Heart left ventricle (tissue), 16 donors: ENCODE measurements around the gene VWA3A. TPM values are rescaled to one million over a fixed set of nuclear protein-coding genes. Genes with fewer than 3 reads are reported as not detected.

ENCODE experiments used
- ATAC-seq, 4 donors: fragments of 200-7000 bp; cut with Tn5 transposase; one replicate each; pipeline ENCODE4 v1.9.1; 2020 to 2022; ENCODE audit warnings: moderate library complexity in 4 of 4, mild to moderate bottlenecking in 3 of 4, moderate number of reproducible peaks in 1 of 4
- DNase-seq, 5 donors: peaks; one replicate each; pipeline ENCODE4 v3.0.0-alpha.2; 2020
- H3K27ac ChIP-seq, 12 donors: fragments of 200-600 bp; sonication (generic) in 4 of 12; one replicate each; pipeline versions ENCODE4 v1.5.0 to v1.8.0; 2016 to 2022; ENCODE audit warnings: mild to moderate bottlenecking in 2 of 12
- H3K27me3 ChIP-seq, 9 donors: fragments of 200-600 bp; sonication (generic) in 2 of 9; one replicate each; pipeline versions ENCODE4 v1.5.1 to v1.8.0; 2016 to 2022; ENCODE audit warnings: mild to moderate bottlenecking in 3 of 9
- H3K36me3 ChIP-seq, 9 donors: fragments of 200-600 bp; sonication (generic) in 2 of 9; one replicate each; pipeline versions ENCODE4 v1.5.0 to v1.8.0; 2018 to 2022; ENCODE audit warnings: mild to moderate bottlenecking in 2 of 9
- H3K4me1 ChIP-seq, 12 donors: fragments of 200-600 bp; sonication (generic) in 4 of 12; one replicate each; pipeline versions ENCODE4 v1.5.0 to v1.8.0; 2016 to 2022; ENCODE audit warnings: mild to moderate bottlenecking in 3 of 12
- H3K4me3 ChIP-seq, 12 donors: fragments of 200-600 bp; sonication (generic) in 4 of 12; one replicate each; pipeline versions ENCODE4 v1.5.0 to v1.8.0; 2017 to 2022; ENCODE audit warnings: mild to moderate bottlenecking in 9 of 12, moderate library complexity in 4 of 12
- H3K9me3 ChIP-seq, 12 donors: fragments of 200-600 bp; sonication (generic) in 4 of 12; one replicate each; pipeline versions ENCODE4 v1.5.0 to v1.8.0; 2016 to 2022; ENCODE audit warnings: mild to moderate bottlenecking in 1 of 12
- POLR2A ChIP-seq, 2 donors: fragments of 450-650 bp; IDR thresholded peaks; one replicate each; pipeline ENCODE4 v1.6.1; 2017; ENCODE audit warnings: antibody characterized with exemption in 2 of 2, mild to moderate bottlenecking in 2 of 2, moderate library complexity in 2 of 2
- WGBS, 4 donors: extraction: QIAGEN DNeasy Blood & Tissue Kit in 2 of 4; methylation state at CpG; one replicate each; pipeline versions ENCODE4 v1.1.5 to v1.1.7; 2013 to 2018; 5-methylcytosine and 5-hydroxymethylcytosine counted together
- intact Hi-C, 10 donors: fragments of 100-400 bp; cut with DNase I; formaldehyde crosslinking; loops; one replicate each; pipeline versions ENCODE4 v1.11.1 to v1.14.2; 2022
- polyA plus RNA-seq, 2 donors: library from polyadenylated mRNA; stranded (reverse); fragments of 200-250 nt; gene quantifications; one replicate each; pipeline ENCODE4 v1.2.3, GENCODE V29; 2013
- total RNA-seq, 9 donors: library from RNA; depleted of rRNA in 2 of 9; stranded (reverse); fragments of >200 nt in 2 of 9; fragmentation: NEBNext Ultra II Directional in 3 of 9; extraction: Animal tissue kit (Norgen Biotek cat#: 25700) in 3 of 9; gene quantifications; one replicate each; pipeline versions ENCODE4 v1.1.0 to v1.2.4, GENCODE V29; 2016 to 2023
- TF ChIP-seq, protein P1 (sequence below), 12 donors: fragments of 200-600 bp; sonication (generic) in 4 of 12; IDR thresholded peaks; one replicate each; pipeline versions ENCODE4 v1.5.0 to v1.8.0; 2018 to 2022; ENCODE audit warnings: antibody characterized with exemption in 12 of 12, mild to moderate bottlenecking in 5 of 12
- donor health status: ischemic (EF 13 %, LVEDD 7.1; RV severe dilation, severe dysfunction).
- donor health status: healthy with polysubstance abuse.
- donor health status: DM: no; HTN: yes; CAD: no.
- donor health status: DM: no; HTN: no; CAD: no.
- donor health status: ischemic (EF 25% LVEDD 6.9; RV normal size, moderate dysfunction).
- donor health status: ischemic (EF 25% LVEDD 5.7; RV mildly dilated, moderate dysfunction).
- donor health status: healthy.
- donor health status: DM: yes; HTN: yes; CAD: no.
- donor health status: ischemic (EF 35%, LVEDD 5.7; RV mildly dilated, moderate dysfunction).
- donor health status: nonischemic (EF 11% LVEDD 7.7; RV severe dilation, severe dysfunction).
- donor health status: DM: yes; HTN: yes; CAD: no.
- donor health status: PGD.
- donor health status: ischemic (EF 29% LVEDD 5.4; RV normal size, mild dysfunction).
- donor health status: nonischemic (EF 23%, LVEDD 6.1; RV moderate dilation, normal function).

Gene VWA3A
- total and polyA plus RNA-seq, 11 donors, result 0.03 to 1.3 (median 0.58) TPM; not detected in 1

DNA sequence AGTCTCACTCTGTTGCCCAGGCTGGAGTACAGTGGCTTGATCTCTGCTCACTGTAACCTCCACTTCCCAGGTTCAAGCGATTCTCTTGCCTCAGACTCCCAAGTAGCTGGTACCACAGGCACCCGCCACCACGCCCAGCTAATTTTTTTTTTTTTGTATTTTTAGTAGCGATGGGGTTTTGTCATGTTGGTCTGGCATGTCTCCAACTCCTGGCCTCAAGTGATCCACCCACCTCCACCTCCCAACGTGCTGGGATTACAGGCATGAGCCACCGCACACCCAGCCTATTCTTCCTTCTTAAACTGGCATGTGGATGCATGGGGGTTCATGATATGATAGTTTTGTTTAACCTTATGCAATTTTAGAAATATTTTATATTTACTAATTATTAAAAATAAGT, 39.4 kb upstream of the VWA3A start:
- ATAC-seq (no peak), DNase-seq (no peak)
- no peaks in the 10 kb centered on the region for H3K27me3 ChIP-seq
- H3K27ac ChIP-seq, result no peak overlapping the region
- intact Hi-C loops, result no loop called here
- peaks cover 0 to 12% (median 0%) of the 10 kb centered on the region in 12 donors for H3K4me1 ChIP-seq
- peaks cover 0 to 5% (median 0%) of the 10 kb centered on the region in 9 donors for H3K36me3 ChIP-seq
- no peak overlapping the region for H3K4me3 ChIP-seq
- no peaks in the 10 kb centered on the region for H3K9me3 ChIP-seq
- no peak for TF ChIP-seq POLR2A (IDR thresholded peaks at IDR 0.05)
- TF ChIP-seq, protein P1, sequence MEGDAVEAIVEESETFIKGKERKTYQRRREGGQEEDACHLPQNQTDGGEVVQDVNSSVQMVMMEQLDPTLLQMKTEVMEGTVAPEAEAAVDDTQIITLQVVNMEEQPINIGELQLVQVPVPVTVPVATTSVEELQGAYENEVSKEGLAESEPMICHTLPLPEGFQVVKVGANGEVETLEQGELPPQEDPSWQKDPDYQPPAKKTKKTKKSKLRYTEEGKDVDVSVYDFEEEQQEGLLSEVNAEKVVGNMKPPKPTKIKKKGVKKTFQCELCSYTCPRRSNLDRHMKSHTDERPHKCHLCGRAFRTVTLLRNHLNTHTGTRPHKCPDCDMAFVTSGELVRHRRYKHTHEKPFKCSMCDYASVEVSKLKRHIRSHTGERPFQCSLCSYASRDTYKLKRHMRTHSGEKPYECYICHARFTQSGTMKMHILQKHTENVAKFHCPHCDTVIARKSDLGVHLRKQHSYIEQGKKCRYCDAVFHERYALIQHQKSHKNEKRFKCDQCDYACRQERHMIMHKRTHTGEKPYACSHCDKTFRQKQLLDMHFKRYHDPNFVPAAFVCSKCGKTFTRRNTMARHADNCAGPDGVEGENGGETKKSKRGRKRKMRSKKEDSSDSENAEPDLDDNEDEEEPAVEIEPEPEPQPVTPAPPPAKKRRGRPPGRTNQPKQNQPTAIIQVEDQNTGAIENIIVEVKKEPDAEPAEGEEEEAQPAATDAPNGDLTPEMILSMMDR (IDR thresholded peaks at IDR 0.05), result no peak
- WGBS, 4 donors, result 80 to 83% (median 81%) methylated on average over 6 of the region's 6 CpGs

DNA sequence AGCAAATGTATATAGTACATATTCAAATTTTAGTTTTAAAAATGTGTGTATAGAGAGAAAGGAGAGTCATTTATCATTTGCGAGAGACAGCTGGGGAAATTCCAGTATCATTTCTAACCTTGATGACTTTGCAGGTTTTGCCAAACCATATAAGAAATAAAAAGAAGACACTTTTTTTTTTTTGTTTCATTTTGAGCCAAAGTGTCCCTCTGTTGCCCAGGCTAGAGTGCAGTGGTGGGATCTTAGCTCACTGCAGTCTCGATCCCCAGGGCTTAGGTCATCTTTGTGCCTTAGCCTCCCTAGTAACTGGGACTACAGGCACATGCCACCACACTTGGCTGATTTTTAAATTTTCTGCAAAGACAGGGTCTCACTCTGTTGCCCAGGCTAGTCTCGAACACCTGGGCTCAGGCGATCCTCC, 38.4 kb upstream of the VWA3A start:
- ATAC-seq (no peak), DNase-seq (no peak)
- 94 to 98% (median 96%) methylated on average over 4 of the region's 4 CpGs for WGBS, 4 donors
- Histone ChIP-seq H3K27me3 (no peaks in the 10 kb centered on the region), H3K4me1 (peaks cover 0 to 12% (median 0%) of the 10 kb centered on the region in 12 donors), H3K27ac (no peak overlapping the region), H3K4me3 (no peak overlapping the region), H3K36me3 (peaks cover 0 to 5% (median 0%) of the 10 kb centered on the region in 9 donors), H3K9me3 (no peaks in the 10 kb centered on the region)
- TF ChIP-seq POLR2A (IDR thresholded peaks at IDR 0.05), result no peak
- TF ChIP-seq, protein P1 (IDR thresholded peaks at IDR 0.05), result no peak
- intact Hi-C loops, result no loop called here

DNA sequence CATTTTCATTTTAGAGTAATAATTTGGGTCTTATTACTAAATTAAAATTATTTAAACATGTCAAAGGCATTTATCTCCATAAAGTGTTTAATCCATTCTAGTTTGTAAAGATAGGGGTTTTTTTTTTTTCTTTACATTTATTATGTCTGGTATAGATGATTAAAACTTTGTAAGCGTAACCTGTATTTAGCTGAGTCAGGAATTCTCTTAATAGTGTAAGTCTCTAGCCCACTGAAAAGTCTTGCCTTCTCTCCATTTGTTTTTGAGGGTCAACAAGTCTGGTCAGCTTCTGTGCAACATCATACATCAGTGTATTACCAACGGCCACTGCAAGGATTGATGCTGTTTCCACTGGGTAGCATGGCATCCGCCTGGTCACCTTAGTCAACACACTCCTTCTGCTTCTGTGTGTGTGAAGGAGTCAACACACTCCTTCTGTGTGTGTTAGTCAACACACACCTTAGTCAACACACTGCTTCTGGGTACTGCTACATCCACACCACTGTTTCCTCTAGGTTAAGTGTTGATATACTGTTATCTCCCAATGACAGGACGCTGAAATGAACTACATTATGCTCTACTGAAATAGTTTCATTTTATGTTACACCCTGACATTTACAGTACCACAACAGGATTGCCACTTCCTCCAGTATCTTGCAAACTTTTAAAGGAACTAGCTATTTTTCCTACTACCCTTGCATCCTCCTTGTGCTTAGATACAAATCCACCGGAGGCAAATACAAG, 37.3 kb upstream of the VWA3A start:
- no peak for ATAC-seq
- peaks cover 0 to 5% (median 0%) of the 10 kb centered on the region in 9 donors for H3K36me3 ChIP-seq

DNA sequence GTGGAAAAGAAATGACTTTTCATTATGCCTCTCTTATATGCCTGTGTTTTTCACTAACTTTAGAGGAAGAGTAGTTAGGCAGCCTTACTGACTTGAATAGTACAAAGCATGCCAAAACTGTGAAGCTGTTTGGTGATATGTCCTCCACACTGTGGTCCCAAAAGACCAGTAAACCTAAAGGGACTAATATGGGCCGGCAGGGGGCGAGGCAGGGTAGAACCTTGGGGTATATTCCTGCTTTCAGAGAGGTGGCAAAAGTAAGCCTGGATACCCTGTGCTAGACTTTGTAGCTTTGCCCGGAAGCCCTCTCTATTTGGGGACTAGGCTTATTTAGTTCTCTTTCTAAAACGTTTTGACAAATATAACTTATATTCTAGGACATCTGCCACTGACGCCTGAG, 36.5 kb upstream of the VWA3A start:
- intact Hi-C loops, result no loop called here
- Histone ChIP-seq H3K27ac (no peak overlapping the region), H3K4me1 (peaks cover 0 to 12% (median 0%) of the 10 kb centered on the region in 12 donors), H3K27me3 (no peaks in the 10 kb centered on the region), H3K9me3 (no peaks in the 10 kb centered on the region), H3K4me3 (no peak overlapping the region), H3K36me3 (peaks cover 0 to 5% (median 0%) of the 10 kb centered on the region in 9 donors)
- no peak for ATAC-seq
- WGBS, 4 donors, result 72 to 86% (median 79%) methylated on average over 5 of the region's 5 CpGs
- TF ChIP-seq, protein P1 (IDR thresholded peaks at IDR 0.05), result no peak
- DNase-seq, result no peak

More for the DNA sequence above, 37.3 kb upstream of the VWA3A start:
- TF ChIP-seq, protein P1 (IDR thresholded peaks at IDR 0.05), result no peak
- no peak for TF ChIP-seq POLR2A (IDR thresholded peaks at IDR 0.05)
- no peaks in the 10 kb centered on the region for H3K9me3 ChIP-seq
- intact Hi-C loops, result no loop called here
- no peak for DNase-seq
- no peak overlapping the region for H3K27ac ChIP-seq
- H3K4me1 ChIP-seq, result peaks cover 0 to 12% (median 0%) of the 10 kb centered on the region in 12 donors
- no peak overlapping the region for H3K4me3 ChIP-seq
- no peaks in the 10 kb centered on the region for H3K27me3 ChIP-seq
- WGBS, 4 donors, result 77 to 86% (median 81%) methylated on average over 5 of the region's 5 CpGs
